ENCODE measurements around the gene COL4A1. TPM values are rescaled to one million over a fixed set of nuclear protein-coding genes. Genes with fewer than 3 reads are reported as not detected.

COL4A1 gene
- total RNA-seq, 2 experiments from 2014 or later: not detected

DNA sequence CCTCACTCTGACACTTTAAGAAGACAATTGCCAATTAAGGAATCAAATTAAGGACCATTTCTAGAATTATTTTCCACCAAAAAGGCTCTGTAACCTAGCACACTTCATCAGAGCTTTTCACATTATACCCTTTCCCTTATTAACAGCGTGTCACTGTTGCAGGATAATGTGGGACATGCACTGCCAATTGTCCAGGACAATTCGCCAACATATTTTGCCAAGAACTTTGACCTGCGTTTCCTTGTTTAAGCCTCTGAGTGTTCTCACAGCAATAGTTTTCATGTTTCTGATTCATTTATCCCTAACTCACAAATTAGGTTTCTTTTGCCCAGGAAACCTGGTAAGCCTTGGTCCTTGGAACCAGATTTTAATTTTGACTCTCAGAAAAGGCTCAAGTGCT, 13.3 kb downstream of the COL4A1 start:
- H3K27me3 Mint-ChIP-seq: peaks cover 29% of the 10 kb centered on the region
- no peak overlapping the region for H3K4me3 Mint-ChIP-seq
- H3K9me3 Mint-ChIP-seq (ENCODE audit: low read depth): no peaks in the 10 kb centered on the region
- ATAC-seq (no peak), DNase-seq (no peak)
- peaks cover 1% of the 10 kb centered on the region for H3K4me1 Mint-ChIP-seq
- CTCF ChIA-PET: no interaction called here
- H3K36me3 Mint-ChIP-seq: no peaks in the 10 kb centered on the region
- H3K27ac Mint-ChIP-seq: no peak overlapping the region

DNA sequence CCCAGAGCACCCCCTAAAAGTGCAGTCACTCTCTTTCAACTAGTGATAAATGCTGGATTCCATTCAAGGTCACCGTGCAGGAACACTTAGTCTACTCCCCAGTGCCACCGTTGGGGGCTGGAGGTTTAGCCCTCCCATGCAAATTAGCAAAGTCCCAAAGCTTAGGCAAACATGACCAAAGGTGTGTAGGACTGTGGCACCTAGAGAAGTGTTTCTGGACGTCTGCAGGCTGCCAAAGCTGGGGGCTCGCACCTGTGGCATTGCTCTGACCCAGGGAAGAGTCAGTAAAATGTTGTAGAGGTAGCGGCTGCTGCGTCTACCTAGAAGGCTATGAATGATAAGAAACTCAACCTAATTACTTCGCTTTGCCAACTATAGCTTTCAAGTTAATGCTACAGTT, 13.9 kb downstream of the COL4A1 start:
- CTCF ChIA-PET: no interaction called here
- no peaks in the 10 kb centered on the region for H3K4me1 Mint-ChIP-seq
- H3K27ac Mint-ChIP-seq: no peak overlapping the region
- DNase-seq (no peak), ATAC-seq (no peak)
- H3K36me3 Mint-ChIP-seq: no peaks in the 10 kb centered on the region
- no peaks in the 10 kb centered on the region for H3K9me3 Mint-ChIP-seq (ENCODE audit: low read depth)
- no peak overlapping the region for H3K4me3 Mint-ChIP-seq
- H3K27me3 Mint-ChIP-seq: peaks cover 23% of the 10 kb centered on the region

DNA sequence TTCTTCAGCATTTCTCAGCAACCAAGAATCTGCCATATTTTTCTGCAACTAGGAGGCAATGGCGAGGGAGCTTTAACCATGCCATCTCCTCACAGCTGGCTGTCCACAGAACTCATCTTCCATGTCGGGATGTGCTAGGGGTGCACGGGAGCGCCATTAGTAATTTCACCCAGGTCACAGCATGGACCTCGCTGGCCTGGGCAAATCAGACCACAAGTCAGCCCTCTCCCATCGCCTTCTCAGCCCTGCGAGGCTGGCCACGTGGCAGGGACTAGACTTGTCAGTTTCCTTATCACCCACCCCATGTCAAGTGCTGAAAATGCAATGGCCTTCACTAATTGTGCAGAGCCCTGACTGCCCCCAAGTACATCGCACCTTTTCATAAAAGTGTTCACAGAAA, 15.7 kb downstream of the COL4A1 start:
- no peaks in the 10 kb centered on the region for H3K9me3 Mint-ChIP-seq (ENCODE audit: low read depth)
- no peak for ATAC-seq
- no peaks in the 10 kb centered on the region for H3K36me3 Mint-ChIP-seq
- peaks cover 12% of the 10 kb centered on the region for H3K27me3 Mint-ChIP-seq
- no peak overlapping the region for H3K4me3 Mint-ChIP-seq
- H3K4me1 Mint-ChIP-seq: no peaks in the 10 kb centered on the region
- CTCF ChIA-PET: no interaction called here
- H3K27ac Mint-ChIP-seq: no peak overlapping the region
- no peak for DNase-seq

DNA sequence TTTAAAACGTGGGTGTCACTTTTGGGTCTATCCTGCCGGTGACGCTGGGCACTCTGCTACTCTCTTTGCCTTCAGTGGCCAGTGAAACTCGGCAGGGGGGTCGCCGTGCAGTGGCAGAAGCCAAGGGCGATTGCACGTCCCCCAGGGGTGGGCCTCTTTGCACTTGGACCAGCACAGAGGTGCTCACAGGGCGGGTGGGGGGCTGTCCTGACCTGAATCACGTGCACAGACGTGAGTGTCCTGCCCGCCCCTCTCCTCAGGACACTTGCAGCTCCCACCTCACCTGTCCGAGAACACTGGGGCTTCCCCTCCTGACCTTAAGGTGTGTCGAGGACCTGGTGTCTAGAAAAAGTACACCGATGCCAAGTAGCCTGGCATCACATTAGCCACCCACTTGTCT, 16.1 kb downstream of the COL4A1 start:
- CTCF ChIA-PET: no interaction called here
- H3K27me3 Mint-ChIP-seq: peaks cover 9% of the 10 kb centered on the region
- no peak overlapping the region for H3K27ac Mint-ChIP-seq
- H3K36me3 Mint-ChIP-seq: no peaks in the 10 kb centered on the region
- no peak for DNase-seq
- no peak for ATAC-seq
- H3K4me1 Mint-ChIP-seq: no peaks in the 10 kb centered on the region
- H3K9me3 Mint-ChIP-seq (ENCODE audit: low read depth): no peaks in the 10 kb centered on the region
- H3K4me3 Mint-ChIP-seq: no peak overlapping the region

- H3K27me3 Mint-ChIP-seq: peaks cover 6% of the 10 kb centered on the region
- DNase-seq: no peak
- CTCF ChIA-PET: no interaction called here
- no peak overlapping the region for H3K4me3 Mint-ChIP-seq
- no peak for ATAC-seq
- no peaks in the 10 kb centered on the region for H3K4me1 Mint-ChIP-seq
- H3K36me3 Mint-ChIP-seq: no peaks in the 10 kb centered on the region
- H3K9me3 Mint-ChIP-seq (ENCODE audit: low read depth): no peaks in the 10 kb centered on the region
- H3K27ac Mint-ChIP-seq: no peak overlapping the region
These were observed 16.8 kb downstream of the COL4A1 start for GRCh38 chr13:110290153-110290552.

DNA sequence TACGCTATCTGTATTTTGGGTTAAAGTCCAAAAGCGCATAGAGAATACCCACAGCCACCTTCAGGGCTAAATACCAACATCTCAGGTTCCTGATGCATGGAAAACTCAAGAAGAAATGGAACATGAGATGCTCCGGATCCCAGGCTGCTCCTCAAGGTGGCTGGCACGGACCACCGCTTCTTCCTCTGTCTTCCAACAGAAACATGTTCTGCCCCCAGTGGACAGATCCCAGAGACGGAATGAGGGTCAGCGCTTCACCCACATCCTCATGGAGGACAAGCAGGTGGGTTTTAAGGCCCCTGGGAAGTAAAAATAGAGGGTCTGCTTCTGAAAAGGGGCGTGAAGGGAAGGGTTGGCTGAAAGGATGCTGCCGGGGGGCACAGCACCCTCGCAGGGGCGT, 17.3 kb downstream of the COL4A1 start:
- H3K9me3 Mint-ChIP-seq (ENCODE audit: low read depth): no peaks in the 10 kb centered on the region
- DNase-seq (no peak), ATAC-seq (no peak)
- H3K4me3 Mint-ChIP-seq: no peak overlapping the region
- no peaks in the 10 kb centered on the region for H3K4me1 Mint-ChIP-seq
- CTCF ChIA-PET: no interaction called here
- no peak overlapping the region for H3K27ac Mint-ChIP-seq
- no peaks in the 10 kb centered on the region for H3K36me3 Mint-ChIP-seq
- peaks cover 8% of the 10 kb centered on the region for H3K27me3 Mint-ChIP-seq

DNA sequence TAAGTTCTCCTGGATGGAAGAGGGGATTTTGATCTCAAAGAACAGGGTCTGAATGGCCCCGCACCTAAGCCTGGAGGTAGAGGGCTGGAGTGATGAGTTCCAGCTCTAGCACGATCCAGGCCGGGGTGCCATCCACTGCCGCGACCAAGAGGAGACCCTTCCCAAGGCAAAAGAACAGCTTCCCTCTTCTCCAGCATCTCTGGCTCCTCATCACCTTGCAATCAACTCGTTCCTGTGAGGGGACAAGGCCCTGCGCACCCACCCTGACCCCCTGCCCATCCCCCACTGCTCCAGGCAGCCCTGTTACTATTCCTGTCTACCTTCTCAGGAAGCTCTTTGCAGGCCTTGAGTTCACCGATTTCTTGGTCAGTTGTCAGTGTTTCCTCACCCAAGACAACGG, 17.8 kb downstream of the COL4A1 start:
- H3K36me3 Mint-ChIP-seq: no peaks in the 10 kb centered on the region
- H3K27ac Mint-ChIP-seq: no peak overlapping the region
- ATAC-seq (no peak), DNase-seq (no peak)
- no peaks in the 10 kb centered on the region for H3K9me3 Mint-ChIP-seq (ENCODE audit: low read depth)
- CTCF ChIA-PET: no interaction called here
- peaks cover 6% of the 10 kb centered on the region for H3K27me3 Mint-ChIP-seq
- no peaks in the 10 kb centered on the region for H3K4me1 Mint-ChIP-seq
- H3K4me3 Mint-ChIP-seq: no peak overlapping the region

GRCh38 chr13:110286833-110287819, 19.8 kb downstream of the COL4A1 start:
- Mint-ChIP-seq H3K27ac (no peak overlapping the region), H3K4me3 (no peak overlapping the region), H3K27me3 (peaks cover 7% of the 10 kb centered on the region), H3K4me1 (no peaks in the 10 kb centered on the region), H3K9me3 (ENCODE audit: low read depth) (peaks cover 3% of the 10 kb centered on the region), H3K36me3 (no peaks in the 10 kb centered on the region)
- DNase-seq (no peak), ATAC-seq (no peak)
- CTCF ChIA-PET: no interaction called here

DNA sequence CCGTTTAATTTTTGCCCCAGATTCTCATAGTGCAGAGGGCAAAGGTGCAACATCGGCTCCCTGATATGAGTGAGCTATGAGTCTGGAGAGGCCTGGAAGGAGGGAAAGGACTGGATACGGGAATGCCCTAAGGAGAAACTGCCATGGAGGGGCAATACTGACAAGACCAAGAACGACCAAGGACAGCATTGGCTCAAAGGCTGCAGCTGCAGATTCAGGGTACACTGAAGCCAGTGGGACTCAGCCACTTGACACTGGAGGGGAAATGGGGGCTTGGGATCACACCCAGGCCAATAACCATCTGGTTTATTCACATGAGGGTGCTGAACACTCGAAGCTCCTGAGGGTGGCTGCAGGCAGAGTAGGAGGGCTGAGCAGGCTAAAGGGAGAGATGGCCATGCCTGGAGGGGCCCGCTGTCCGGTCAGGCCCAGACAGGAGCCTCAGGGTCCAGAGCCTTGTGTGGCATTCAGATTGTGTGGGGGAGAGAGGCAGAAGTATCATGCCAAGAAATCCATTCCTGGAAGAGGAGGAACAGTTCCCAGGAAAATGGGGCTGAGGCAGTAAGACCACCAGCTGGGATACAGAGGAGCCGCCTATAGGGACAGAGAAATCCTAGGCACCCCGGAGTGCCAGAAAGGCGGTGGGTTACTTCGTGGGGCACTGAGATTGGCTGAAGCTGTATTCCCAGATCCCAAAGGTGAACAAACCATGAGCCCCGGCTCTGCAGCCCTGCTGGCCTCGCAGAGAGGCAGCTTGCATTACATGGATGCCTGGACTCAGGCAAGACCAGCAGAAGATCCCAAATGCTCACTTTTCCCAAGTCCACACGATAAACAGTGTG, 20.7 kb downstream of the COL4A1 start:
- H3K27me3 Mint-ChIP-seq: peaks cover 7% of the 10 kb centered on the region
- no peak overlapping the region for H3K27ac Mint-ChIP-seq
- DNase-seq: no peak
- ATAC-seq: no peak
- peaks cover 3% of the 10 kb centered on the region for H3K9me3 Mint-ChIP-seq (ENCODE audit: low read depth)
- H3K36me3 Mint-ChIP-seq: no peaks in the 10 kb centered on the region
- no peaks in the 10 kb centered on the region for H3K4me1 Mint-ChIP-seq
- no peak overlapping the region for H3K4me3 Mint-ChIP-seq
- CTCF ChIA-PET: no interaction called here

- Mint-ChIP-seq H3K27ac (no peak overlapping the region), H3K27me3 (peaks cover 11% of the 10 kb centered on the region), H3K4me3 (no peak overlapping the region), H3K4me1 (peaks cover 3% of the 10 kb centered on the region), H3K9me3 (ENCODE audit: low read depth) (peaks cover 3% of the 10 kb centered on the region), H3K36me3 (no peaks in the 10 kb centered on the region)
- DNase-seq: no peak
- ATAC-seq: no peak
- CTCF ChIA-PET: no interaction called here
These were observed 22.0 kb downstream of the COL4A1 start for GRCh38 chr13:110284779-110285484.

DNA sequence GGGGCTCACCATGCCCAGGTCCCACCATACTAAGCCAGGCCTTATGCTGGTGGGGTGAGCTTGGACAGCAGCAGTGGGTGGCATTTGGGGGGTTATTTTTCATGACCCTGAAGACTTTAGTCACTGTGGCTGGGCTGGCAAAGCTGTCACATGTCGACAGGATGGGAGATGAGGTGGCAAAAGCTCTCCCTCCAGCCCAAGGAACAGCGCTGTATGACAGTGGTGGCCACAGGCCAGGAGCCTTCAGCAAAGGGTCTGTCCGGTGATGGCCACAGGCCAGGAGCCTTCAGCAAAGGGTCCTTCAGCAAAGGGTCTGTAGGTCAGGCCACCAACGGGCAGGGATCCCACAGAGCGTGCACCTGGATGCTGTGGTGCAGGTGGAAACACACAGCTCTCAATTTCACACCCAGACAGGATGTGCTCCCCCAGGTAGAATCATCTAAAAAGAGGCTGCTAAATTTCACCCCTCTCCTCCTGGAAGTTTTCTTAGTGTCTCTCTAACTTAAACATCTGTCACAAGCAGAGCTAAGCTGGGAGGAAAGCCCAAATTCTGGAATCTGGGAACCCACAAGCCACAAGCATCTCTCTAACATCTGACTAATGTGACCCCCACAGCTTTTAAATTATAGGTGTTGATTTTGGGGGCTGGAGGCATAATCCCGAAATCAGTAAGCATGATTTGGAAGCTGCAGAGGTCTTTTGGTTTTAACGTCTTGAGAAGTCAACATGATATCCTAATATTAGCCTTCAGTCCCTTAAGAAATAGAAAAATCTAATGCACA, 23.0 kb downstream of the COL4A1 start:
- no peak overlapping the region for H3K4me3 Mint-ChIP-seq
- ATAC-seq (no peak), DNase-seq (no peak)
- CTCF ChIA-PET: no interaction called here
- H3K4me1 Mint-ChIP-seq: peaks cover 3% of the 10 kb centered on the region
- no peaks in the 10 kb centered on the region for H3K36me3 Mint-ChIP-seq
- H3K27me3 Mint-ChIP-seq: peaks cover 14% of the 10 kb centered on the region
- H3K9me3 Mint-ChIP-seq (ENCODE audit: low read depth): peaks cover 3% of the 10 kb centered on the region
- H3K27ac Mint-ChIP-seq: no peak overlapping the region

DNA sequence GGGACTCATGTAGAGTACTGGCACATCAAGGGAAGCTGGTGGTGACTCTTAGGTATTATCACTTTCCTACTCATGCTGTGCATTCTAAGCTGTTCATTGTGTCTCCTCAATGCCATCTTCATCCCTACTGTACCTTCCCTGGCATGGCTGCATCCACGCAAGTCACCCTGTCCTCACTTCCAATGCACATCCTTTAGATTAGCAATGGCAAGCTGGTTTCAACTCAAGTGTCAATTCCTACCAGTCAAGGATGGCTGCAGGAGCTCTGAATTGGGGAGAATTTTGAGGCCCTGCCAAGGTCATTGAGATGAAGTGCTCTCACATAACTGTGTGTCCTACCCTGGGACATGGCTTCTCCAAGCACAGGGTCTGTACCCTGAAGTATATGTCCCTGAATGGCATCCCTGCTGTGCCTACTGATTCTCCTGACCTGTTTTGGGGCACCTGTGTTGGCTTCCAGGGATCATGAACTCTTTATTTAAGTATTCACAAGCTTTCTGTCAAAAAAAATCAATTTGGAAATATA, 24.6 kb downstream of the COL4A1 start:
- peaks cover 3% of the 10 kb centered on the region for H3K4me1 Mint-ChIP-seq
- H3K36me3 Mint-ChIP-seq: no peaks in the 10 kb centered on the region
- no peak overlapping the region for H3K27ac Mint-ChIP-seq

DNA sequence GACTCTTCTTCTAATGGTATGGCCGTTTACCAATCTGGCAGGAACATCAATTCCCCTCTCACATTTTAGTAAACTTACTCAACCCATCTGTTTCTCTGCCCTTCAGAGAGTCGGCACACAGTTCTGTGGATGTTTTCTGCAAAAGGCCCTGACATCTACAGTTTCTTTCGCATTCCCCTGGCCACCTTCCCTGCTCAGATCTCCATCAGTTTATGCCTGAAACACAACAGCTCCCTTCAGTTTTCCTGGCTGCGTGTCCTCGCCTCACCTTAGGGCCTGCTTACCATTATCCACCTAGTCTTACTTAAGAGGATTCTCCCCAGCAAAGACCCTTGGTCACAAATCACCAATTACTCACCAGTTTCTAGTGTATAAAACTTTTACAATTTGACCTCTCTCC, 25.2 kb downstream of the COL4A1 start:
- CTCF ChIA-PET: no interaction called here
- peaks cover 14% of the 10 kb centered on the region for H3K27me3 Mint-ChIP-seq
- H3K4me3 Mint-ChIP-seq: no peak overlapping the region
- no peak for DNase-seq
- no peak overlapping the region for H3K27ac Mint-ChIP-seq
- no peaks in the 10 kb centered on the region for H3K36me3 Mint-ChIP-seq
- ATAC-seq: no peak
- H3K9me3 Mint-ChIP-seq (ENCODE audit: low read depth): peaks cover 3% of the 10 kb centered on the region
- H3K4me1 Mint-ChIP-seq: peaks cover 3% of the 10 kb centered on the region

More for the DNA sequence above, 24.6 kb downstream of the COL4A1 start:
- no peak for ATAC-seq
- CTCF ChIA-PET: no interaction called here
- no peak for DNase-seq
- Mint-ChIP-seq H3K9me3 (ENCODE audit: low read depth) (peaks cover 3% of the 10 kb centered on the region), H3K4me3 (no peak overlapping the region), H3K27me3 (peaks cover 14% of the 10 kb centered on the region)
